Measurements from ENCODE around the gene IRF5. TPM values are rescaled to one million over a fixed set of nuclear protein-coding genes. Genes with fewer than 3 reads are reported as not detected.

Gene IRF5
- 11.4 to 16.7 TPM (median 13.6 TPM) in 5 replicates for total RNA-seq (2022; extraction: Qiagen RNA extraction; ENCODE audit: low read depth)

GRCh38 chr7:128937647-128938543, at the start of gene IRF5:
IRF5 (plus strand) TSS chr7:128937927; CDS start chr7:128942082, 4,155 bp downstream.

GRCh38 chr7:128910569-128910945, 27.2 kb upstream of the IRF5 start, which contains the start of gene KCP:
KCP (minus strand) TSS chr7:128910709; CDS start chr7:128910676, 33 bp downstream.

Other genes with a start within 250 kb of the IRF5 start
- gene CALU, start 198.6 kb upstream of the IRF5 start, total RNA-seq (2022; extraction: Qiagen RNA extraction; ENCODE audit: low read depth), result 128 to 227 TPM (median 156 TPM) in 5 replicates
- not detected in 5 replicates for gene OPN1SW, start 162.1 kb upstream of the IRF5 start, total RNA-seq (2022; extraction: Qiagen RNA extraction; ENCODE audit: low read depth)
- 1.7 to 3.6 TPM (median 2.1 TPM) in 5 replicates for gene CCDC136, start 146.0 kb upstream of the IRF5 start, total RNA-seq (2022; extraction: Qiagen RNA extraction; ENCODE audit: low read depth)
- gene FLNC, start 107.5 kb upstream of the IRF5 start, total RNA-seq (2022; extraction: Qiagen RNA extraction; ENCODE audit: low read depth), result 2.6 to 7.3 TPM (median 4.4 TPM) in 5 replicates
- gene ATP6V1F, start 75.1 kb upstream of the IRF5 start, total RNA-seq (2022; extraction: Qiagen RNA extraction; ENCODE audit: low read depth), result 232 to 276 TPM (median 256 TPM) in 5 replicates
- 0.12 to 0.36 TPM (median 0.18 TPM) in 5 replicates for gene KCP, start 27.2 kb upstream of the IRF5 start, total RNA-seq (2022; extraction: Qiagen RNA extraction; ENCODE audit: low read depth)
- 41.8 to 47.3 TPM (median 43.4 TPM) in 5 replicates for gene TNPO3, start 117.2 kb downstream of the IRF5 start, total RNA-seq (2022; extraction: Qiagen RNA extraction; ENCODE audit: low read depth)
- 5.4 to 6.9 TPM (median 6.5 TPM) in 5 replicates for gene TSPAN33, start 206.8 kb downstream of the IRF5 start, total RNA-seq (2022; extraction: Qiagen RNA extraction; ENCODE audit: low read depth)